ENCODE results near the gene RCN2.

GRCh38 chr15:76912430-76912829 lies 19.1 kb upstream of the RCN2 start:
- TF ChIP-seq CTCF (conservative IDR thresholded peaks at IDR 0.05; ENCODE audit: low read depth in 2 of 2) (no peak), EZH2phosphoT487 (IDR thresholded peaks at IDR 0.05; ENCODE audit: unreplicated experiment) (no peak), POLR2AphosphoS5 (IDR thresholded peaks at IDR 0.05; ENCODE audit: low read depth) (no peak), REST (IDR thresholded peaks at IDR 0.05; ENCODE audit: unreplicated experiment) (no peak), EZH2 (IDR thresholded peaks at IDR 0.05; ENCODE audit: low read depth, unreplicated experiment) (no peak), CREB1 (CRISPR knock-in tag; IDR thresholded peaks at IDR 0.05; ENCODE audit: low read depth) (no peak), STAT1 (IDR thresholded peaks at IDR 0.05; ENCODE audit: unreplicated experiment) (no peak), ZNF114 (CRISPR knock-in tag; IDR thresholded peaks at IDR 0.05) (no peak), JUNB (IDR thresholded peaks at IDR 0.05; ENCODE audit: unreplicated experiment) (no peak), NANOG (IDR thresholded peaks at IDR 0.05; ENCODE audit: borderline replicate concordance) (no peak)
- TF ChIP-seq, protein P1, sequence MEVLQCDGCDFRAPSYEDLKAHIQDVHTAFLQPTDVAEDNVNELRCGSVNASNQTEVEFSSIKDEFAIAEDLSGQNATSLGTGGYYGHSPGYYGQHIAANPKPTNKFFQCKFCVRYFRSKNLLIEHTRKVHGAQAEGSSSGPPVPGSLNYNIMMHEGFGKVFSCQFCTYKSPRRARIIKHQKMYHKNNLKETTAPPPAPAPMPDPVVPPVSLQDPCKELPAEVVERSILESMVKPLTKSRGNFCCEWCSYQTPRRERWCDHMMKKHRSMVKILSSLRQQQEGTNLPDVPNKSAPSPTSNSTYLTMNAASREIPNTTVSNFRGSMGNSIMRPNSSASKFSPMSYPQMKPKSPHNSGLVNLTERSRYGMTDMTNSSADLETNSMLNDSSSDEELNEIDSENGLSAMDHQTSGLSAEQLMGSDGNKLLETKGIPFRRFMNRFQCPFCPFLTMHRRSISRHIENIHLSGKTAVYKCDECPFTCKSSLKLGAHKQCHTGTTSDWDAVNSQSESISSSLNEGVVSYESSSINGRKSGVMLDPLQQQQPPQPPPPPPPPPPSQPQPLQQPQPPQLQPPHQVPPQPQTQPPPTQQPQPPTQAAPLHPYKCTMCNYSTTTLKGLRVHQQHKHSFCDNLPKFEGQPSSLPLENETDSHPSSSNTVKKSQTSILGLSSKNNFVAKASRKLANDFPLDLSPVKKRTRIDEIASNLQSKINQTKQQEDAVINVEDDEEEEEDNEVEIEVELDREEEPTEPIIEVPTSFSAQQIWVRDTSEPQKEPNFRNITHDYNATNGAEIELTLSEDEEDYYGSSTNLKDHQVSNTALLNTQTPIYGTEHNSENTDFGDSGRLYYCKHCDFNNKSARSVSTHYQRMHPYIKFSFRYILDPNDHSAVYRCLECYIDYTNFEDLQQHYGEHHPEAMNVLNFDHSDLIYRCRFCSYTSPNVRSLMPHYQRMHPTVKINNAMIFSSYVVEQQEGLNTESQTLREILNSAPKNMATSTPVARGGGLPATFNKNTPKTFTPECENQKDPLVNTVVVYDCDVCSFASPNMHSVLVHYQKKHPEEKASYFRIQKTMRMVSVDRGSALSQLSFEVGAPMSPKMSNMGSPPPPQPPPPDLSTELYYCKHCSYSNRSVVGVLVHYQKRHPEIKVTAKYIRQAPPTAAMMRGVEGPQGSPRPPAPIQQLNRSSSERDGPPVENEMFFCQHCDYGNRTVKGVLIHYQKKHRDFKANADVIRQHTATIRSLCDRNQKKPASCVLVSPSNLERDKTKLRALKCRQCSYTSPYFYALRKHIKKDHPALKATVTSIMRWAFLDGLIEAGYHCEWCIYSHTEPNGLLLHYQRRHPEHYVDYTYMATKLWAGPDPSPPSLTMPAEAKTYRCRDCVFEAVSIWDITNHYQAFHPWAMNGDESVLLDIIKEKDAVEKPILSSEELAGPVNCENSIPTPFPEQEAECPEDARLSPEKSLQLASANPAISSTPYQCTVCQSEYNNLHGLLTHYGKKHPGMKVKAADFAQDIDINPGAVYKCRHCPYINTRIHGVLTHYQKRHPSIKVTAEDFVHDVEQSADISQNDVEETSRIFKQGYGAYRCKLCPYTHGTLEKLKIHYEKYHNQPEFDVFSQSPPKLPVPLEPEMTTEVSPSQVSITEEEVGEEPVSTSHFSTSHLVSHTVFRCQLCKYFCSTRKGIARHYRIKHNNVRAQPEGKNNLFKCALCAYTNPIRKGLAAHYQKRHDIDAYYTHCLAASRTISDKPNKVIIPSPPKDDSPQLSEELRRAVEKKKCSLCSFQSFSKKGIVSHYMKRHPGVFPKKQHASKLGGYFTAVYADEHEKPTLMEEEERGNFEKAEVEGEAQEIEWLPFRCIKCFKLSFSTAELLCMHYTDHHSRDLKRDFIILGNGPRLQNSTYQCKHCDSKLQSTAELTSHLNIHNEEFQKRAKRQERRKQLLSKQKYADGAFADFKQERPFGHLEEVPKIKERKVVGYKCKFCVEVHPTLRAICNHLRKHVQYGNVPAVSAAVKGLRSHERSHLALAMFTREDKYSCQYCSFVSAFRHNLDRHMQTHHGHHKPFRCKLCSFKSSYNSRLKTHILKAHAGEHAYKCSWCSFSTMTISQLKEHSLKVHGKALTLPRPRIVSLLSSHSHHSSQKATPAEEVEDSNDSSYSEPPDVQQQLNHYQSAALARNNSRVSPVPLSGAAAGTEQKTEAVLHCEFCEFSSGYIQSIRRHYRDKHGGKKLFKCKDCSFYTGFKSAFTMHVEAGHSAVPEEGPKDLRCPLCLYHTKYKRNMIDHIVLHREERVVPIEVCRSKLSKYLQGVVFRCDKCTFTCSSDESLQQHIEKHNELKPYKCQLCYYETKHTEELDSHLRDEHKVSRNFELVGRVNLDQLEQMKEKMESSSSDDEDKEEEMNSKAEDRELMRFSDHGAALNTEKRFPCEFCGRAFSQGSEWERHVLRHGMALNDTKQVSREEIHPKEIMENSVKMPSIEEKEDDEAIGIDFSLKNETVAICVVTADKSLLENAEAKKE (CRISPR knock-in tag; IDR thresholded peaks at IDR 0.05), result no peak
